PFSK-1 (cell line): ENCODE results near the gene TOX2.

Experiments
- POLR2AphosphoS5 ChIP-seq: IDR thresholded peaks from 2 replicates; pipeline ENCODE4 v1.6.1; 2012; ENCODE audit warnings: low read depth, mild to moderate bottlenecking, control low read depth, low read length, moderate library complexity
- SIN3A ChIP-seq: IDR thresholded peaks from 2 replicates; pipeline ENCODE4 v1.6.1; 2012; ENCODE audit warnings: mild to moderate bottlenecking, low read length, moderate library complexity, borderline replicate concordance; ENCODE audit not compliant: insufficient read depth
- TF ChIP-seq, protein P1 (sequence below), 2 experiments: IDR thresholded peaks; 2 replicates each; pipeline versions ENCODE4 v1.6.1 to v1.8.0; 2011 to 2012; ENCODE audit warnings: low read depth in 2 of 2, low read length in 2 of 2, control low read depth in 1 of 2, inconsistent platforms in 1 of 2, mild to moderate bottlenecking in 1 of 2, moderate library complexity in 1 of 2; ENCODE audit not compliant: insufficient read depth in 1 of 2

DNA sequence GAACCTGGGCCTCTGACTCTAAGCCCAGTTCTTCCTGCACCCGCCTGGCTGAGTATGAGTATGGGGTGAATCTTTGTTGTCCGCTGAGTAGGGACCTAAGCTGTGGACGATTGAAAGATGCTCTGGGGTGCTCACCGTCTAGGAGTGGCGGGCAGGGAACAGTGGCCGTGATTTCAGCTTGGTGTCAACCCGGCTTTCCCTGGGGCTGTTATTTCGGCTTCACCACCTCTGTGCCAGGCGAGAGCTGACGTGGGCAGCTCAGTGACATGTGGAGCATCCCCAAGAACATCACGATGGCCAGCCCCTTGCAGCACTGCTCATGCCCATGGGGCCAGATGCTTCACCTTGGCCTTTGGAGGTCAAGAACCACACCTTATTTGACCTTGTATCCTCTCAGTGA is 102.6 kb downstream of the TOX2 start:
- TF ChIP-seq SIN3A (no peak), POLR2AphosphoS5 (no peak)
- TF ChIP-seq, protein P1, sequence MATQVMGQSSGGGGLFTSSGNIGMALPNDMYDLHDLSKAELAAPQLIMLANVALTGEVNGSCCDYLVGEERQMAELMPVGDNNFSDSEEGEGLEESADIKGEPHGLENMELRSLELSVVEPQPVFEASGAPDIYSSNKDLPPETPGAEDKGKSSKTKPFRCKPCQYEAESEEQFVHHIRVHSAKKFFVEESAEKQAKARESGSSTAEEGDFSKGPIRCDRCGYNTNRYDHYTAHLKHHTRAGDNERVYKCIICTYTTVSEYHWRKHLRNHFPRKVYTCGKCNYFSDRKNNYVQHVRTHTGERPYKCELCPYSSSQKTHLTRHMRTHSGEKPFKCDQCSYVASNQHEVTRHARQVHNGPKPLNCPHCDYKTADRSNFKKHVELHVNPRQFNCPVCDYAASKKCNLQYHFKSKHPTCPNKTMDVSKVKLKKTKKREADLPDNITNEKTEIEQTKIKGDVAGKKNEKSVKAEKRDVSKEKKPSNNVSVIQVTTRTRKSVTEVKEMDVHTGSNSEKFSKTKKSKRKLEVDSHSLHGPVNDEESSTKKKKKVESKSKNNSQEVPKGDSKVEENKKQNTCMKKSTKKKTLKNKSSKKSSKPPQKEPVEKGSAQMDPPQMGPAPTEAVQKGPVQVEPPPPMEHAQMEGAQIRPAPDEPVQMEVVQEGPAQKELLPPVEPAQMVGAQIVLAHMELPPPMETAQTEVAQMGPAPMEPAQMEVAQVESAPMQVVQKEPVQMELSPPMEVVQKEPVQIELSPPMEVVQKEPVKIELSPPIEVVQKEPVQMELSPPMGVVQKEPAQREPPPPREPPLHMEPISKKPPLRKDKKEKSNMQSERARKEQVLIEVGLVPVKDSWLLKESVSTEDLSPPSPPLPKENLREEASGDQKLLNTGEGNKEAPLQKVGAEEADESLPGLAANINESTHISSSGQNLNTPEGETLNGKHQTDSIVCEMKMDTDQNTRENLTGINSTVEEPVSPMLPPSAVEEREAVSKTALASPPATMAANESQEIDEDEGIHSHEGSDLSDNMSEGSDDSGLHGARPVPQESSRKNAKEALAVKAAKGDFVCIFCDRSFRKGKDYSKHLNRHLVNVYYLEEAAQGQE (IDR thresholded peaks at IDR 0.05; ENCODE audit: insufficient read depth in 1 of 2, low read depth in 2 of 2, low read length in 2 of 2): no peak
